Ovary (tissue), 3 donors: ENCODE results near the gene LRRC4C.

Source experiments
- EP300 ChIP-seq: sonication (generic); formaldehyde crosslinking; IDR thresholded peaks from one replicate; pipeline ENCODE4 v1.6.1; 2017; ENCODE audit warnings: antibody characterized with exemption
- POLR2A ChIP-seq: fragments of 450-650 bp; IDR thresholded peaks from one replicate; pipeline ENCODE4 v1.6.1; 2017; ENCODE audit warnings: antibody characterized with exemption, mild to moderate bottlenecking, moderate library complexity
- TF ChIP-seq, protein P1 (sequence below), 3 donors: fragments of 450-650 bp in 2 of 3; fragments of 200-600 bp in 1 of 3; IDR thresholded peaks; one replicate each; pipeline versions ENCODE4 v1.5.1 to v1.8.0; 2016 to 2022; ENCODE audit warnings: antibody characterized with exemption in 3 of 3, mild to moderate bottlenecking in 1 of 3
- donor health status: DM: no; HTN: no; CAD: no.

DNA sequence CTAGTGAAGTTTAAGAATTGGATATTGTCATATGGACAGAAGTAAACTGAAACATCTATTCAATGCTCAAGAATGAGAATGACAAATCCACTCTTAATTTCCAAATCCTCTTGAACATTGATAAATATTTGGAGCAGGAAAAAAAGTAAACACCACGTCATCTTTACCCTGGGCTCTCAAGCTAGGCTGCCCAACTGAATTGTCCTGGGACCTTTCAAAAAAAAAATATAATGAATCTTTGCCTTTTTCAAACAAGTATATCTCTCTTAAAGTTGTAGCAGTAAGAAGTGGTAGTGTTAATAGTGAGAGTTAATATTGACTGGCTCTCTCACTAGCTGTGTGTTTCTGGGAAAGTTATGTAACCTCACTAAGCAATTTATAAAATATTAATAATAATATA lies 374.3 kb downstream of the LRRC4C start:
- TF ChIP-seq, protein P1, sequence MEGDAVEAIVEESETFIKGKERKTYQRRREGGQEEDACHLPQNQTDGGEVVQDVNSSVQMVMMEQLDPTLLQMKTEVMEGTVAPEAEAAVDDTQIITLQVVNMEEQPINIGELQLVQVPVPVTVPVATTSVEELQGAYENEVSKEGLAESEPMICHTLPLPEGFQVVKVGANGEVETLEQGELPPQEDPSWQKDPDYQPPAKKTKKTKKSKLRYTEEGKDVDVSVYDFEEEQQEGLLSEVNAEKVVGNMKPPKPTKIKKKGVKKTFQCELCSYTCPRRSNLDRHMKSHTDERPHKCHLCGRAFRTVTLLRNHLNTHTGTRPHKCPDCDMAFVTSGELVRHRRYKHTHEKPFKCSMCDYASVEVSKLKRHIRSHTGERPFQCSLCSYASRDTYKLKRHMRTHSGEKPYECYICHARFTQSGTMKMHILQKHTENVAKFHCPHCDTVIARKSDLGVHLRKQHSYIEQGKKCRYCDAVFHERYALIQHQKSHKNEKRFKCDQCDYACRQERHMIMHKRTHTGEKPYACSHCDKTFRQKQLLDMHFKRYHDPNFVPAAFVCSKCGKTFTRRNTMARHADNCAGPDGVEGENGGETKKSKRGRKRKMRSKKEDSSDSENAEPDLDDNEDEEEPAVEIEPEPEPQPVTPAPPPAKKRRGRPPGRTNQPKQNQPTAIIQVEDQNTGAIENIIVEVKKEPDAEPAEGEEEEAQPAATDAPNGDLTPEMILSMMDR (IDR thresholded peaks at IDR 0.05), result no peak
- no peak for TF ChIP-seq POLR2A
- TF ChIP-seq EP300, result no peak
